ENCODE results near the gene LY86. TPM values are rescaled to one million over a fixed set of nuclear protein-coding genes. Genes with fewer than 3 reads are reported as not detected.

Gene LY86
- total RNA-seq, 4 donors from 2014 or later: 0.88 to 2.1 (median 1.6) TPM; not detected in 1

- H3K4me3 ChIP-seq (ENCODE audit: low read depth, poor library complexity, severe bottlenecking): no peak overlapping the region
- DNase-seq (ENCODE audit: low spot score in 2 of 2): no peak
- TF ChIP-seq CTCF (IDR thresholded peaks at IDR 0.05) (no peak), POLR2A (IDR thresholded peaks at IDR 0.05) (no peak)
- intact Hi-C loops (cut with DNase I; ENCODE audit: low total_unique reads): no loop called here
- WGBS, 2 donors: 27 to 29% methylated on average over 5 of the region's 5 CpGs
These were observed 26.4 kb downstream of the LY86 start for GRCh38 chr6:6614983-6615349.

- DNase-seq (ENCODE audit: low spot score in 2 of 2): no peak
- TF ChIP-seq CTCF (IDR thresholded peaks at IDR 0.05) (no peak), POLR2A (IDR thresholded peaks at IDR 0.05) (no peak)
- H3K4me3 ChIP-seq (ENCODE audit: low read depth, poor library complexity, severe bottlenecking): no peak overlapping the region
- intact Hi-C loops (cut with DNase I; ENCODE audit: low total_unique reads): no loop called here
- WGBS, 2 donors: 82 to 90% methylated on average over 7 of the region's 7 CpGs
These were observed 28.1 kb downstream of the LY86 start for GRCh38 chr6:6616656-6617055.

GRCh38 chr6:6619021-6619794 is 30.7 kb downstream of the LY86 start:
- WGBS, 2 donors: 77% methylated on average over 8 of the region's 8 CpGs
- no peak for DNase-seq (ENCODE audit: low spot score in 2 of 2)
- TF ChIP-seq POLR2A (IDR thresholded peaks at IDR 0.05) (no peak), CTCF (IDR thresholded peaks at IDR 0.05) (no peak)
- no peak overlapping the region for H3K4me3 ChIP-seq (ENCODE audit: low read depth, poor library complexity, severe bottlenecking)
- intact Hi-C loops (cut with DNase I; ENCODE audit: low total_unique reads): no loop called here

- H3K4me3 ChIP-seq (ENCODE audit: low read depth, poor library complexity, severe bottlenecking): no peak overlapping the region
- DNase-seq (ENCODE audit: low spot score in 2 of 2): no peak
- WGBS, 2 donors: 58 to 73% methylated on average over 9 of the region's 9 CpGs
- intact Hi-C loops (cut with DNase I; ENCODE audit: low total_unique reads): no loop called here
- TF ChIP-seq CTCF (IDR thresholded peaks at IDR 0.05) (no peak), POLR2A (IDR thresholded peaks at IDR 0.05) (no peak)
These were observed 32.4 kb downstream of the LY86 start for GRCh38 chr6:6620766-6621425.

- WGBS, 2 donors: 68 to 78% methylated on average over 1 of the region's 1 CpG
- H3K4me3 ChIP-seq (ENCODE audit: low read depth, poor library complexity, severe bottlenecking): no peak overlapping the region
- no peak for DNase-seq (ENCODE audit: low spot score in 2 of 2)
- no peak for TF ChIP-seq POLR2A (IDR thresholded peaks at IDR 0.05)
- TF ChIP-seq CTCF (IDR thresholded peaks at IDR 0.05): no peak
- intact Hi-C loops (cut with DNase I; ENCODE audit: low total_unique reads): no loop called here
These were observed 34.0 kb downstream of the LY86 start for GRCh38 chr6:6622501-6622900.
